ENCODE data around the gene SH3BP5L. TPM values are rescaled to one million over a fixed set of nuclear protein-coding genes. Genes with fewer than 3 reads are reported as not detected.

Gene SH3BP5L
- total and polyA plus RNA-seq, 2 donors (not counting 1 experiment from before 2014, with no cell fraction given): 17.5 to 19.8 TPM

DNA sequence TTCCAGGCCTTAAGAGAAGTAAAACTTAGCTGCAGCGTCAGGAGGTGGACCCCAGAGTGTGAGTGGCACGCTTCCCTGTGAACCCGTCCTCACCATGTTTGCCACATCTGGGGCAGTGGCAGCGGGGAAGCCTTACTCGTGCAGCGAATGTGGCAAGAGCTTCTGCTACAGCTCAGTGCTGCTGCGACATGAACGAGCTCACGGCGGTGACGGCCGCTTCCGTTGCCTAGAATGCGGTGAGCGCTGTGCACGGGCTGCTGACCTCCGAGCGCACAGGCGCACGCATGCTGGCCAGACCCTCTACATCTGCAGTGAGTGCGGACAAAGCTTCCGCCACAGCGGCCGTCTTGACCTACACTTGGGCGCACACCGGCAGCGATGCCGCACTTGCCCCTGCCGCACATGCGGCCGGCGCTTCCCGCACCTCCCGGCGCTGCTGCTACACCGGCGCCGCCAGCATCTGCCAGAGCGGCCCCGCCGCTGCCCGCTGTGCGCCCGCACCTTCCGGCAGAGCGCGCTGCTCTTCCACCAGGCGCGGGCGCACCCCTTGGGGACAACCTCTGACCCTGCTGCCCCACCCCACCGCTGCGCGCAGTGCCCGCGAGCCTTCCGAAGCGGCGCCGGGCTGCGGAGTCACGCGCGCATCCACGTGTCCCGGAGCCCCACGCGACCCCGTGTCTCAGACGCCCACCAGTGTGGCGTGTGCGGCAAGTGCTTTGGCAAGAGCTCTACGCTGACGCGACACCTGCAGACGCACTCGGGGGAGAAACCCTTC lies 21.7 kb upstream of the SH3BP5L start:
- H3K79me2 ChIP-seq (ENCODE audit: control insufficient read depth, insufficient read depth, low read length): peaks cover 13% of the 10 kb centered on the region
- no peaks in the 10 kb centered on the region for H3K4me1 ChIP-seq (ENCODE audit: control insufficient read depth, extremely low read depth, insufficient read depth, low read length)
- no peak overlapping the region for H3K9ac ChIP-seq (ENCODE audit: insufficient read depth, low read length)
- H3K4me3 ChIP-seq (replicated peaks in 1 of 4; ENCODE audit: control extremely low read depth in 1 of 4, insufficient read depth in 1 of 4, low read depth in 3 of 4, low read length in 4 of 4): no peak overlapping the region
- H3K27me3 ChIP-seq (ENCODE audit: control insufficient read depth, insufficient read depth, low read length): no peaks in the 10 kb centered on the region
- H3K4me2 ChIP-seq (ENCODE audit: extremely low read depth, insufficient read depth, low read length): no peak overlapping the region
- no peak for DNase-seq (ENCODE audit: low read depth in 2 of 2)
- peaks cover 20% of the 10 kb centered on the region for H3K36me3 ChIP-seq (ENCODE audit: control insufficient read depth, insufficient read depth, low read length)
- H4K20me1 ChIP-seq (ENCODE audit: control insufficient read depth, extremely low read depth, insufficient read depth, low read length): no peaks in the 10 kb centered on the region
- no peak overlapping the region for H2AFZ ChIP-seq (ENCODE audit: low read length)
- no peak overlapping the region for H3K27ac ChIP-seq (ENCODE audit: insufficient read depth, low read length)
- no peak for TF ChIP-seq EZH2 (IDR thresholded peaks at IDR 0.05; ENCODE audit: low read length, missing control alignments)
- TF ChIP-seq, protein P1, sequence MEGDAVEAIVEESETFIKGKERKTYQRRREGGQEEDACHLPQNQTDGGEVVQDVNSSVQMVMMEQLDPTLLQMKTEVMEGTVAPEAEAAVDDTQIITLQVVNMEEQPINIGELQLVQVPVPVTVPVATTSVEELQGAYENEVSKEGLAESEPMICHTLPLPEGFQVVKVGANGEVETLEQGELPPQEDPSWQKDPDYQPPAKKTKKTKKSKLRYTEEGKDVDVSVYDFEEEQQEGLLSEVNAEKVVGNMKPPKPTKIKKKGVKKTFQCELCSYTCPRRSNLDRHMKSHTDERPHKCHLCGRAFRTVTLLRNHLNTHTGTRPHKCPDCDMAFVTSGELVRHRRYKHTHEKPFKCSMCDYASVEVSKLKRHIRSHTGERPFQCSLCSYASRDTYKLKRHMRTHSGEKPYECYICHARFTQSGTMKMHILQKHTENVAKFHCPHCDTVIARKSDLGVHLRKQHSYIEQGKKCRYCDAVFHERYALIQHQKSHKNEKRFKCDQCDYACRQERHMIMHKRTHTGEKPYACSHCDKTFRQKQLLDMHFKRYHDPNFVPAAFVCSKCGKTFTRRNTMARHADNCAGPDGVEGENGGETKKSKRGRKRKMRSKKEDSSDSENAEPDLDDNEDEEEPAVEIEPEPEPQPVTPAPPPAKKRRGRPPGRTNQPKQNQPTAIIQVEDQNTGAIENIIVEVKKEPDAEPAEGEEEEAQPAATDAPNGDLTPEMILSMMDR (conservative IDR thresholded peaks at IDR 0.05 in 1 of 2, IDR thresholded peaks at IDR 0.05 in 1 of 2; ENCODE audit: low read depth in 1 of 2, low read length in 2 of 2): no peak
- no peaks in the 10 kb centered on the region for H3K9me3 ChIP-seq (ENCODE audit: control insufficient read depth, insufficient read depth, low read depth, low read length)

DNA sequence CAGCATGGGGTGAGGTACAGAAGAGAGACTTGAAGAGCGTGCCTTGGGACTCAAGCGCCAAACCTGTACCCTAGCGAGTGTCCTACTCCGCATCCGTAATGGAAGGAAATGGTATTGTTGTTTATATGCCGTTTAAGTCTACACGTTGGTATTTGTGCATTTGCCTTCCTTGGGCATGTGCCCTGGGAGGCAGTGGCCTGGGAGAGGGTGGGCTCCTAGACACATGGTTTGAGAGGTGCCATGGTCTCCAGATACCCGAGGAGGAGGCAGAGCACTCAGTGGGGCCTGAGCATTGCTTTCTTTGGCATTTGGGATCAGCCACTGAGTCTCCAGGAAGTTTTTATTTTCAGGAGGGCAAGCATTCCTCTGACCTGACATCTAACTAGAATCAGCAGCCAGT lies 18.8 kb upstream of the SH3BP5L start:
- H3K4me1 ChIP-seq (ENCODE audit: control insufficient read depth, extremely low read depth, insufficient read depth, low read length): peaks cover 8% of the 10 kb centered on the region
- no peak overlapping the region for H3K4me2 ChIP-seq (ENCODE audit: extremely low read depth, insufficient read depth, low read length)
- H3K79me2 ChIP-seq (ENCODE audit: control insufficient read depth, insufficient read depth, low read length): peaks cover 27% of the 10 kb centered on the region
- H4K20me1 ChIP-seq (ENCODE audit: control insufficient read depth, extremely low read depth, insufficient read depth, low read length): no peaks in the 10 kb centered on the region
- no peak overlapping the region for H2AFZ ChIP-seq (ENCODE audit: low read length)
- H3K4me3 ChIP-seq (replicated peaks in 1 of 4; ENCODE audit: control extremely low read depth in 1 of 4, insufficient read depth in 1 of 4, low read depth in 3 of 4, low read length in 4 of 4): no peak overlapping the region
- DNase-seq (ENCODE audit: low read depth in 2 of 2): no peak
- TF ChIP-seq, protein P1 (conservative IDR thresholded peaks at IDR 0.05 in 1 of 2, IDR thresholded peaks at IDR 0.05 in 1 of 2; ENCODE audit: low read depth in 1 of 2, low read length in 2 of 2): no peak
- no peak for TF ChIP-seq EZH2 (IDR thresholded peaks at IDR 0.05; ENCODE audit: low read length, missing control alignments)
- no peak overlapping the region for H3K9ac ChIP-seq (ENCODE audit: insufficient read depth, low read length)
- H3K27ac ChIP-seq (ENCODE audit: insufficient read depth, low read length): no peak overlapping the region
- H3K27me3 ChIP-seq (ENCODE audit: control insufficient read depth, insufficient read depth, low read length): no peaks in the 10 kb centered on the region
- no peaks in the 10 kb centered on the region for H3K9me3 ChIP-seq (ENCODE audit: control insufficient read depth, insufficient read depth, low read depth, low read length)
- H3K36me3 ChIP-seq (ENCODE audit: control insufficient read depth, insufficient read depth, low read length): peaks cover 19% of the 10 kb centered on the region

DNA sequence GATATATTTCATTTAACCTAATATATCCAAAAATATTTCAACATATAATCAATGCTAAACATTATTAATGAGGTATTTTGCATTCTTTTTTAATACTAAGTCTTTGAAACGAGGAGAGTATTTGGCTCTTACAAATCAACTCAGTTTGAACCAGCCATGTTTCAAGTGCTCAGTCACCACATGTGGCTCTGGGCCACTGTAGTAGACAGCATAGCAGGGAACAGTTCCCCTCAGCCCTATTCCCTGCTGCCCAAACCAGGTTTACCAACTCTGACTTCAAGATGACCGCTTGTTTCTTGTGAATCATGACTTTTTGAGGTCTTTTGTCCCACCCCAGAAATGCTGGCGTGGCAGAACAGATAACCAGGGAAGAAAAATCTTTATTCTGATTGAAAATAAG lies 18.0 kb upstream of the SH3BP5L start:
- Histone ChIP-seq H3K9me3 (ENCODE audit: control insufficient read depth, insufficient read depth, low read depth, low read length) (no peaks in the 10 kb centered on the region), H3K4me1 (ENCODE audit: control insufficient read depth, extremely low read depth, insufficient read depth, low read length) (peaks cover 8% of the 10 kb centered on the region), H3K9ac (ENCODE audit: insufficient read depth, low read length) (no peak overlapping the region), H2AFZ (ENCODE audit: low read length) (no peak overlapping the region), H3K36me3 (ENCODE audit: control insufficient read depth, insufficient read depth, low read length) (peaks cover 16% of the 10 kb centered on the region), H3K4me2 (ENCODE audit: extremely low read depth, insufficient read depth, low read length) (no peak overlapping the region), H3K79me2 (ENCODE audit: control insufficient read depth, insufficient read depth, low read length) (peaks cover 33% of the 10 kb centered on the region), H3K27ac (ENCODE audit: insufficient read depth, low read length) (no peak overlapping the region), H3K27me3 (ENCODE audit: control insufficient read depth, insufficient read depth, low read length) (no peaks in the 10 kb centered on the region), H3K4me3 (replicated peaks in 1 of 4; ENCODE audit: control extremely low read depth in 1 of 4, insufficient read depth in 1 of 4, low read depth in 3 of 4, low read length in 4 of 4) (no peak overlapping the region), H4K20me1 (ENCODE audit: control insufficient read depth, extremely low read depth, insufficient read depth, low read length) (no peaks in the 10 kb centered on the region)
- no peak for DNase-seq (ENCODE audit: low read depth in 2 of 2)
- no peak for TF ChIP-seq EZH2 (IDR thresholded peaks at IDR 0.05; ENCODE audit: low read length, missing control alignments)

Data from fibroblast of lung (primary cell).